ENCODE measurements around the gene KITLG.
"Not testable (repeated sequence)": the region's sequence is repeated elsewhere in the genome, so short reads cannot be mapped to it uniquely, and the experiment has no call there.

GRCh38 chr12:88507851-88508250 lies 72.4 kb downstream of the KITLG start:
- TF ChIP-seq CTCF (conservative IDR thresholded peaks at IDR 0.05; ENCODE audit: low read depth, low read length); EZH2 (IDR thresholded peaks at IDR 0.05; ENCODE audit: borderline replicate concordance, low read depth, low read length, poor library complexity, severe bottlenecking): not testable (repeated sequence)
